Activated effector memory CD4-positive, alpha-beta T cell treated with Interleukin-2 at 50 U/mL for 16 hours (primary cell): ENCODE results near the gene ACBD7.

ENCODE experiments used
- DNase-seq: peaks from one replicate; pipeline ENCODE4 v3.0.0-alpha.2; 2020

Gene ACBD7

GRCh38 chr10:15084502-15084922, 4.1 kb downstream of the ACBD7 start:
- no peak for DNase-seq

GRCh38 chr10:15083674-15084501, 4.7 kb downstream of the ACBD7 start:
- DNase-seq, result no peak

- no peak for DNase-seq
Observed at GRCh38 chr10:15075421-15075820, 13.2 kb downstream of the ACBD7 start.

- no peak for DNase-seq
Observed at GRCh38 chr10:15072358-15072757, 16.2 kb downstream of the ACBD7 start.

GRCh38 chr10:15069230-15069629, 19.3 kb downstream of the ACBD7 start:
- no peak for DNase-seq

- DNase-seq, result no peak
Observed at GRCh38 chr10:15068802-15069201, 19.8 kb downstream of the ACBD7 start.

GRCh38 chr10:15067154-15067553, 21.4 kb downstream of the ACBD7 start:
- no peak for DNase-seq

- DNase-seq, result no peak
Observed at GRCh38 chr10:15060638-15061037, 27.9 kb downstream of the ACBD7 start.

GRCh38 chr10:15059914-15060313, 28.7 kb downstream of the ACBD7 start:
- DNase-seq, result no peak

GRCh38 chr10:15058689-15059088, 29.9 kb downstream of the ACBD7 start:
- no peak for DNase-seq

GRCh38 chr10:15053061-15053460, 35.5 kb downstream of the ACBD7 start:
- no peak for DNase-seq

- no peak for DNase-seq
Observed at GRCh38 chr10:15052121-15052520, 36.5 kb downstream of the ACBD7 start.

GRCh38 chr10:15049533-15049932, 39.0 kb downstream of the ACBD7 start:
- DNase-seq, result no peak

GRCh38 chr10:15046626-15047025, 42.0 kb downstream of the ACBD7 start:
- DNase-seq, result no peak

GRCh38 chr10:15045380-15045779, 43.2 kb downstream of the ACBD7 start:
- no peak for DNase-seq

GRCh38 chr10:15043674-15044073, 44.9 kb downstream of the ACBD7 start, which contains the start of gene OLAH:
OLAH (plus strand) TSS chr10:15043943; CDS start chr10:15047289, 3,346 bp downstream.
- DNase-seq, result no peak

GRCh38 chr10:15038416-15038815, 50.2 kb downstream of the ACBD7 start:
- no peak for DNase-seq

- no peak for DNase-seq
Observed at GRCh38 chr10:15037691-15038090, 50.9 kb downstream of the ACBD7 start.

GRCh38 chr10:15035385-15036301, 52.9 kb downstream of the ACBD7 start:
- no peak for DNase-seq

- no peak for DNase-seq
Observed at GRCh38 chr10:15027741-15028140, 60.8 kb downstream of the ACBD7 start.
